ENCODE data around the gene DIO2.

DIO2 gene

GRCh38 chr14:80211153-80212022 is at the start of gene DIO2:
TSS of gene DIO2 (minus strand) at chr14:80211504. CDS start at chr14:80211472, 32 bp downstream.
- no peak for DNase-seq

DNA sequence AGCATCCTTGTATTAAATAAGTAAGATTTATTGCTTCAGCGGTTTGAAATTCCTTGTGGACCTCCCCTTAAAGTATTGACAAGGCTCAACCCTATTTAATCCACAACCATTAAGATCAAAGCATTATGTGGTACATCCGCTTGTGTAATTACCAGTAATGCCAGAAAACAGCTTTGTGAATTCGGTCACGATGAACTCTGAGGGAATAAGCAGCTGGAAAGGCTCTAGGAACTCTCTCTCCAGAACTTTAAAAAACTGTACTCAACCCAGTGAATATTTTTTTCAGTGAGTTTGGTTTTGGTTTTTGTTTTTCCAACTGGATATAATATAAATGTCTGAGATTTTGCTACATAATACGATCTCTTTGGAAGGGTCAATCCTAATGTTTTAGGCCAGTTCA is 49.3 kb upstream of the DIO2 start:
- DNase-seq = no peak

- no peak for DNase-seq
Measured at GRCh38 chr14:80239631-80240030, 28.3 kb upstream of the DIO2 start.

DNA sequence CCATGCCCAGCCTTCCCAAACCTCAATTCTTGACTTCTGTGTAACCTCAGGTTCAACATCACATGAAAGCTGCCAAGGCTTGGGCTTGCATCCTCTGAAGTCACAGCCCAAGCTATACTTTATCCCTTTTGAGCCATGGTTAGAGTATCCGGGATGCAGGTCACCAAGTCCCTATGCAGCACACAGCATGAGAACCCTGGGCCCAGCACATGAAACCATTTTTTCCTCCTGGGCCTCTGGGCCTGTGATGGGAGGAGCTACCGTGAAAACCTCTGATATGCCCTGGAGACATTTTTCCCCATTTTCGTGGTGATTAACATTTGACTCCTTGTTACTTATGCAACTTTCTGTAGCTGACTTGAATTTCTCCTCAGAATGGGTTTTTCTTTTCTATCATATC is 25.8 kb upstream of the DIO2 start:
- DNase-seq = no peak

DNA sequence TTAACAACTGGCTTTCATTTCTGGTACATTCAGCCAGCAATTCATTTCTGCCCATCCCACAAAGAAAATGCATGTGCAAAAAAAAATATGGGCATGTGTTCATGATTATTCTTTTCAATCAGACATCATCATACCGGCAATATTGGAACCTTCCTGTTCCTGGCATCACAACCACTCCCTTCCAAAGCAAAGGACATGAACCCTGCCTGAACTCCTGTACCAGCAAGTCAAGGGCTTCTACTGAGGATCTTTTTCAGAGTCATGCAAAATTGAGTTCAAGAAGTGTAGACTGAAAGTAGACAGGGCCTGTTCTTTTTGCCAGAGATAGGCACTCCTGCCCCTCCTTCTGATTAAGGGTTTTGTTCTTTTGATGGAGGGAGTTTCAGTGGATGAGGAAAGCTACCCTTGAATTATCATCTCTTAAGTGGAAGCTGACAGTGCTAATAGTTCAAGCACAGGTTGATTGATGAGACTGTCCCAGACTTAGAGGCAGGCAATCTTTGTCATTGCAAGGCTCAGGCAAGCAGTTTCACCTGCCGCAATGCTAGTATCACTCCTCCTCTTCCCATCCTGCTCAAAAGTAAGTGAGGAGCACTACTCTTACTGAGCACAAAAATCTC is 22.3 kb upstream of the DIO2 start:
- no peak for DNase-seq

DNA sequence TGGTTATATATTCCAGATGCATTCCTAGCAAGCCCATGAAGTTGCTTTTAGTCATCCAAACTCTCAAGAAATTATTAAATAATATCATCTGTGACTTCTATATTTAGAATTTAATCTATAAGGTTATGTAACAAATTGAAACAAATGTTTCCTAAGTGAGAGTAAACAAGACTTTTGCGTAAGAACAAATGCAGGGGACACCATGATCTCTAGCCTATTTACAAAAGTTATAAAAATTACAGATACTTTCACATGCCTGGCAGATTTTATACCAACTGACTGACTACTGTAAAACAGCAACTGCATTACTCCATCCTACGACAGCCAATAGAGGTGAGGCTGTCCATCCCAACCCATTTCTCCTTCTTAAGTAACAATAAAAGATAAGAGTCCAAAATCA is 20.4 kb upstream of the DIO2 start:
- no peak for DNase-seq

DNA sequence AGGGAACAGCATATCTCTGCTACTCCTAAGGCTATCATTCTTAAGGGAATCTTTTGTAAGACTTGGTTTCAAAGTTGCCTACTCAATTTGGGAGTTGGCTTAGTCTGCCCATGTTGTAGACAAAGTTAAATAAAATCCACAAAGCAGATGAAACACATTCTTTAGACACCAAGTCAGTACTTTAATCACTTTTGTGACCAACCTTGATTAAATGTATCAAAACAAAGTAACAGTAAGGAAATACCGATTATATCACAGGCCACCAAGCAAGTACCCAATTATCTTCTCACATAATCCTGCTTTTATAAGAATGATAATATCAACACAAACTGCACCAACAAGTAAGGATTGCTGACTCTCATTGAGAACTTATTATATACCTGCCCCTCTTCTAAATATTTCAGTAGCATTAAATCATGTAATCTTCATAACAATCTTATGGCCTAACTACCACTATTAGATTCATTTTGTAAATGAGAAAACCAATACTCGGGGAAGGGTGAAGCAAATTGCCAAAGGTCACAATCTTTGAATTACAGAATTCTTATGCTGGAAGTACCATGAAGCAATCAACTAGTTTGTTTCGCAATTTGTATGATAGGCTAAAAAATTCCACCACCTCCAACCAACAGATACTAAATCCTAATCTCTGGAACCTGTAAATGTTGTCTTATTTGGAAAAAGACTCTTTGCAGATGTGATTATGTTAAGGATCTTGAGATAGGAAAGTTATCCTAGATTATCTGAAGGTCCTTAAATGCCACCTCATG is 12.6 kb upstream of the DIO2 start:
- DNase-seq = no peak

DNA sequence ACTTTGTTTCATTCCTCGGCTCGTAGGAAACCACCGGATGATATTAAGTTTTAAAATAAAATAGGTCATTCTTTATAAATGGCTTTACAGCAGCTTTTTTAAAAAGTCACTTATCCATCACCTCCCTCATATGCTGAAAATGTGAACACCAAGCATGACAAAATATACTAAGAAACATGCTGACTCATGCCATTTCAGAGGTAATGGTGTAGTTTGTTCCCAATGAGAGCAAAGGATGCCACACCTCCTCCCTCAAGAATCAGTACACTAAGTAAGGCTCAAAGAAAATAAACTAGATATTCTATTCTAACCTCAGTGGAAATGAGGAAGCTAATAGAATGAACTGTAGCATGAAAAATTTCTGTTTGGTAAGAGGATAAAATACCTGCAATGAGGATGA is 5.5 kb upstream of the DIO2 start:
- DNase-seq = no peak

DNA sequence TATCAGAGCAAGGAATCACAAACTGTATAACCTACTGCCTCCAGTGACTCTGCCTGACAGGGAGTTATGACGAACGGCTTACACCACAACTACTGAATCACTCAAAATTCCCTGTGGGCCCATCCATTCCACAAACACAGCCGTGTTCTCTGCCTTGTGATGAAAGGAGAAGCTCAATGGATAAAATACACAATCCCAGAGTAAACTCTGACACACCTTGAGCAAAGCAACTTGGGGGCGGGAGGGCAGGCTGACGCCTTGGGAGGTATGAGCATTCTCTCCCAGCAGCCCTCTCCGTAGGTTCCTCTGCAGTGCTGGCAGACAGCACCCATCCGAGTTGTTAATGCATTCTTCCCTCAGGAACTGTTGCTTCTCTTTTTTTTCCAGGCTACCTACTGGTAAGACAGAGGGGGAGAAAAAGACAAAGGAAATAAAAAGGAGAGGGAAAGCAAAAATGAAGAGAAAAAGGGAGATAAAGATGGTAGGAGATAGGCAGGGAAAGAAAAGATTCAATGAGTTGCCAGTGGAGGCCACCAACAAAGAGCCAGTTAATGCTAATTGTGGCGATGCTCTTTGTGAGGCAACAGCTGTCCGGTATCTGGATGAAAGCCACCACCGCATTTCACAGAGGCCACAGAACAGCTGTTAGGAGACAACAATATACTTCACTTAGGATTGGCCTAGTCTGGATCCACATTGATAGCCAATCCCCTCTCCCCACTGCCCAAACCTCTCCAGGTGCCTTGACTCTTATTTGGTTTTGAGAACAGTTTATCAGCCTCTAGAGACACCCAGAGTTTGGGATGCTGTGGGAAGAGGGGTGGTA is 4.7 kb upstream of the DIO2 start:
- DNase-seq = no peak

DNA sequence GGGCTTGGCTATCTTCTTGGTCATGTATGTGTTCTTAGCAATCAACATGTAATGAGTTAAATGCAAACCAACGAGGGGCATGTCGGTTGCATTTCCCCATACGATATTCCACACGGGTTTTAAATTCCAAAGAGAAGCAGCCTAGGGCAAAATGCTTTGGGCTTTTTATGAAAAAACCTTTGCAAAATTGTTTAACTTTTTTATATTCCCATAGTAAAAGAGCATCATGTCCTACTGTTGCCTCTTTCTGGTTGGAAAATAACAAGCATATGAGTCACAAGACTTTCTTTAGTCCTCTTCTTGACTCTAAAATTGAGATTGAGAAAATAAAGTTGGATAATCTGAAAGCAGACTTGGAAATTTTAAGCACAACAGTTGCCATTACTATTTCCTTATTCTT is 3.8 kb upstream of the DIO2 start:
- no peak for DNase-seq

DNA sequence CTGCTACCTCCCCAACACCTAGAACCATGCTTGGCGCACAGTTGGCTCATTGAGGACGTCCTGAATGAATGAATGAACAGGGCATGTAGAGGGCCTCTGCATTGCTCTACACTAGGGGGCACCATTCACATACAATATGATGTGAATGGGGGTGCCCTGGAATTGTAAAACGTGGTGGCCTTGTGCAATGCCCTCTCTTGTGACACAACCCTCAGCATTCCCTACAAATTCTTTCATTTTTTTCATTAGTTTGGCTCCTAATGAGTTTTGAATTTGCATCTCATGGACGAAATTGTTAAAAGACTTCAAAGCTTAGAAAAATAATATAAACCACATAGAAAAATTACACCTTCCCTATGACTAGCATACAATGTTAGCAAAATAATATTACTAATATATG is 2.3 kb upstream of the DIO2 start:
- no peak for DNase-seq

DNA sequence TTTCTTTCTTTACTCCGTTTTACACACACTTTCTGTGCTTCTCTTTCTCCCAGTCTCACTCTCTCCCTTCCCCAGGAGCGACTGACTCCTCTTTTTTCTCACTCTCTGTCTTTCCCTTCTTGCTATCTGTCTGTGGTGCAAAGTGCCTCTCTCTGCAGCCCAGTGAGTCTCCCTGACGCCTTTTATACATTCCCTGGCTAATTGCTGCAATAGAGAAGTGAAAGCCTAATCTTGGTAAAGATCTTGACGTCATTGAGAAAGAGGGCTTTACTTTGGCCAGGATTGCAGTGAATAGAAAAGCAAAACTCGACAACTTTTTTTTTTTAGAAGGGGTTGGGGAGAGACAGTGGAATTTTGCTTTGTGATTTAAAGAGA is 706 bp upstream of the DIO2 start:
- DNase-seq = no peak

DNA sequence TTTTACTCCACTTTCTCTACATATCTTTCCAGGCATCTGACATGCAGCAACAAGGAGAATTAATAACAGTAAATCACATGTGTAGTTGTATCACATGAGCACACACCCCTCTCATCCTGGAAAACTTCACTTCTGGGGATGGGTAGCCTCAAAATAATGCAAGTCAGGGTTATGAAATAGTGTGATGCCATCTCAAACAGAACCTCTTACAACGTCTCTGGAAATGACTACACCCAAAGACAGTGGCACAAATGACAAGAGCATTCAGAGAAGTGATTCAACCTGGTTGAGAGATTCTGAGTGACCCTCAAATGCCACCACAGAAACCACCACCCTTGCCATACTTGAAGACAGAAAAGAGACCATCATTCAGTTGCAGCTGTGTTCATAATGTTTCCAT is 2.8 kb downstream of the DIO2 start:
- DNase-seq = no peak

GRCh38 chr14:80206351-80207080 is 4.8 kb downstream of the DIO2 start:
- no peak for DNase-seq

- no peak for DNase-seq
Measured at GRCh38 chr14:80202888-80203562, 8.3 kb downstream of the DIO2 start.

GRCh38 chr14:80200093-80200492 is 11.2 kb downstream of the DIO2 start:
- no peak for DNase-seq

DNA sequence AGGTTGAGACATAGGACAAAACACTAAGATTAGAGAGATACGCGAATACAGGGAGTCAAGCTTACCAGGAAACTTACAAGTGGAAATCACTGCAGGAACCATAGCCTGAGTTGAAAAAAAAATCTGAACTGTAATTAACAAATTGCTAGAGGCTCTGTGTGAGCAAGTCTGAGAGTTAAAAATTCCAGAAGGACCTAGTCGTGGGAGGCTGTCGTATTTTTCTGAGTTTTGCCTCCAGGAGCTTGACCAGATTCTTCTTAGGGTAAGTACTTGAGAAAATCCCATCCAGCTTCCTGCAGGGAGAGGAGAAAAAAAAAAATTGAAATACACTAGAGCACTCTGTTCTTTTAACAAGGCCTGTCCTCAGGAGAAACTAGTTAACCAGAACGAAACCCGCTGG is 22.7 kb downstream of the DIO2 start:
- no peak for DNase-seq

DNA sequence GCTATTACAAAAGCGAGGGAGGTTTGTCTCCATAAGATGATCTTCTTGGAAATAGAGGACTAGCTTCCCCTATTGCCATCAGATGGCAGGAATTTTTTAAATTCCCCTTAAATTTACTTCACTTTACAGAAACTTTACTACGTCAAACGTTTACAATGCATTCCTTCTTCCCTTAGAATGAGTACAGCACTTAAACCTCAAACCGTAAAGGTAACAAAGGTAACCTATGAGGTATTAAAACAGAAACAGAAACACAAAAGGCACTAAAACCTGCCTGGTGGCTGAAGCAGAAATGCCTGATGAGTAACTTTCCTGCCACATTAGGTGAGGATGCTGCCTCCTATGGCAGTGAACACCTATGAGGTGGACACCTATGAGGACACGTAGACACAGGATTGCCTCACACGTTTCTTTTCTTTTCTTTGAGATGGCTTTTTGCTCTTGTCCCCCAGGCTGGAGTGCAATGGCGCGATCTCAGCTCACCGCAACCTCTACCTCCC is 25.0 kb downstream of the DIO2 start:
- DNase-seq = no peak

DNA sequence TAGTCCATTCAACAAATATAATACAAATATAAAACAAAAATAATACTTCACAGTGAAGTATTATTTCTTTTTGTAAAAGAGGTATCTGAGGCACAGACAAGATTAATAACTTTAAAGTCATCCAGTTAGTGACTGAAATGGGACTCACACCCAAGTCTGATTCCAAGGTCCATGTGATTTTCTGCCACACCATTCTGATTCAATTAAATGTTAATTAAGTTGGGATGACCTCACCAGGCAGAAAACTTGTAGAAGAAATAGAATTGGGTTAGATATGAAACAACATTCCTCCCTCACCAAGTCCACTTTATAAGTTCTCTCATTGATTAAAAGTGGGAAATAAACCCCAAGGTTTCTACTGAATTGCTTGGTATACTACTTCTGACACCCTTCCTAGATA is 34.4 kb downstream of the DIO2 start:
- no peak for DNase-seq

GRCh38 chr14:80172375-80173051 is 38.8 kb downstream of the DIO2 start:
- DNase-seq = no peak
